Measurements from ENCODE around the gene DYSF. TPM values are rescaled to one million over a fixed set of nuclear protein-coding genes. Genes with fewer than 3 reads are reported as not detected.
"Not testable (repeated sequence)": the region's sequence is repeated elsewhere in the genome, so short reads cannot be mapped to it uniquely, and the experiment has no call there.

The DYSF gene
- polyA plus RNA-seq, 1 donor, result 146 TPM

DNA sequence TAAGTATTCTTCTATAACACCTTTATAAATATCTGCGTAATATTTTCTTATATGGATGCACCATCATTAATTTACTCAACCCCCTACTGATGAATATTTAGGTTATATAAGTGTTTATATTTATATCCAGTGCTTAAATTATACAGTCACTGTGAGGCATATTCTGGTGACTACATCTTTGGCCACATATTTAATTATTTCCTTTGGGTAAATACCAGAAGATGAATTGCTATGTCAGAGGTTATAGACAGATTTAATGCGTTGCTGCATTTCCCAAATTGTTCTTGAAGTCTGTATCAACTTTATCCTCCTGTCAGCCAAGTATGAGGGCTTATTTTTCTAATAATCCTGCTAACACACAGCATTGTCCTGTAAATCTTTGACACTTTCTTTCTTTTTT lies 18.7 kb downstream of the DYSF start:
- DNase-seq (ENCODE audit: low read depth), result no peak

DNA sequence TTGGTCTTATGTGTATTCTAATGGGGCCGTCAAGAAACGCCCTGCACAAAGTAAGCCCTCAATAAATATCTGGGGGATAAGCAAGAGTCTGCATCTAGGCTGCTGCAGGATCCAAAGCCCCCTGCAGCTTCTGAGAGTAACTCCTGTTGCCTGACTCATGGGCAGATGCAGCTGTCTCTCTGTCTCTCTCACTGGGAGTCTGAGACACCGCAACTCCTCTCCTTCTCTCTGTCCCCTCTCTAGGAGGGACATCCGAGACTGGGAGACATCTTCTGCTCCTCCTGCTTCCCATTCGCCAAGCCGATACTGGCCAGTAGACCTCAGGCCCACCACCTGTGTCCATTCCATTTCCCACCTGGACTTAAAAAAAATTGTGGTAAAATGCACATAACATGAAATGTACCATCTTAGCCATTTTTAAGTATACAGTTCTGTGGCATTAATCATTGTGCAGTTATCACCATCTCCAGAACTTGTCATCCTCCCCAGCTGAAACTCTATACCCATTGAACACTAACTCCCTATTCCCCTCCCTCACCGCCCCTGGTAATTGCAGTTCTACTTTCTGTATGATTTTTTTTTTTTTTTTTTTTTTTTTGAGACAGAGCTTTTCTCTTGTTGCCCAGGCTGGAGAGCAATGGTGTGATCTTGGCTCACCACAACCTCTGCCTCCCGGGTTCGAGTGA lies 20.1 kb downstream of the DYSF start:
- no peak for DNase-seq (ENCODE audit: low read depth)

DNA sequence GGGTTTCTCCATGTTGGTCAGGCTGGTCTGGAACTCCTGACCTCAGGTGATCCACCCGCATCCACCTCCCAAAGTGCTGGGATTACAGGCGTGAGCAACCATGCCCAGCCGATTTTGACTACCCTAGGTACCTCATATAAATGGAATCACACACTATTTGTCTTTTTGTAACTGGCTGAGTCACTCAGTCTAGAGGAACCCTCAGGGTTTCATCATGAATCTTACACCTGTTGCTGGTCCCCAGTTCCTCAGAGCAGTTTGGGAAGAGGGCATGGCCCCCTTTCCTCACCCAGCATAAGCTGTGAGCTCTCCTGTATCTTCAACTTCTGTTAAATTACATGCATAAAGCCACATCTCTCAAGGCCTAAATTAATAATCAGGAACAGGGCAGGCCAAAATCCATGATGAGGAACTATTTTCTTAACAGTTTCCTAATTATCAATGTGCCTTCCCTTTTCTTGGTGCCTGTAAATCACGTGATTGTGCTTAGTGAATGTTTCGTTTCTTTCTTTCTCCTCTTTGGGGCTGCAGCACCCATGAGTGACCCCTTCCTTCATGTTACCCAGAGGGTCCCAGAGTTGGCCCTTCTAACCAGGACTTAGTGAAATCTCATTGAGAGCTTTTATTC lies 20.9 kb downstream of the DYSF start:
- no peak for DNase-seq (ENCODE audit: low read depth)

DNA sequence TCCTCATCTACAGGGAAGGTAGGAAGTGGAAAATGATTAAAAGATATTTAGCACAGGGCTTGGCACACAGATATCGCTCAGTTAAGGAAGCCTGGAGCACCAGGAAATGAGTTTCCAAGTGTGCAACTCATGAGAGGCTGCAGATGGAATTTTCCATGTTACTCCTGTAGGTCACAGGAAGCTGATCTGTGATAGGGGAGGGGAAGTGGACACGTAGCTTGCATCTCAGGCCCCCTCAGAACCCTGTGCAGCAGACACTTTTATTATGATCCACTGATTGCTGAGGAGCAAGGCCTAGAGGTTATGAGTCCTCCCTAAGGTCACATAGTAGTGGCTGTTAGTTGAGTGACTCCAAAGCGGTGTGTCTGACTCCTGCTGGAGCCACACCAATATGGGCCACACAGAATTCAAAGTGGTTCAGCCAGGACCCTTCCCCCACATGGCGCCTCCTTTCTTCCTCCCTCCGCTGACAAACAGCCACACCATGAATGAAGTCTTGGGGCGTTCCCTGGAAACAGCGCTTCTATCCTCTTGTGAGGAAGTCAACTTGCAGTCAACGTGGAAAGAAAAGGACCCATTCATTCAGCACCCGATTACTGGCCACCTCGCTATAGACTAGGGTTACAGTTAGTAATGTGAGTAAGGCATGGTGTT lies 21.5 kb downstream of the DYSF start:
- no peak for DNase-seq (ENCODE audit: low read depth)

DNA sequence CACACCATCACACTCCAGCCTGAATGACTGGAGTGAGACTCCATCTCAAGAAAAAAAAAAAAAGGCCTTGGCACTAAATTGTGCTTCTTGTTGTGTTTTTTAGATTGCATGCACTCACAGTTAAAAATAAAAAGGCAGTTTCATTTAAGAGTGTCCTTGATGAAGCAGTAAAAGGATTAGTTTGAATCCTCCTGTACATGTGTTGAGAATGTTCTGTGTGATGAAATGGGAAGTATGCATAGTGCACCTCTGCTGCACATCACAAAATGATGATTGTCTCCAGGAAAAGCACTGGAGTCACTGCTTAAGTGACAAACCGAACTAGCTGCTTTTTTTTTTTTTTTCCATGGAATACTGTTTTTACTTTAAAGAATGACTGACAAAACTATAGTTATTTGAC lies 23.1 kb downstream of the DYSF start:
- DNase-seq (ENCODE audit: low read depth), result no peak

DNA sequence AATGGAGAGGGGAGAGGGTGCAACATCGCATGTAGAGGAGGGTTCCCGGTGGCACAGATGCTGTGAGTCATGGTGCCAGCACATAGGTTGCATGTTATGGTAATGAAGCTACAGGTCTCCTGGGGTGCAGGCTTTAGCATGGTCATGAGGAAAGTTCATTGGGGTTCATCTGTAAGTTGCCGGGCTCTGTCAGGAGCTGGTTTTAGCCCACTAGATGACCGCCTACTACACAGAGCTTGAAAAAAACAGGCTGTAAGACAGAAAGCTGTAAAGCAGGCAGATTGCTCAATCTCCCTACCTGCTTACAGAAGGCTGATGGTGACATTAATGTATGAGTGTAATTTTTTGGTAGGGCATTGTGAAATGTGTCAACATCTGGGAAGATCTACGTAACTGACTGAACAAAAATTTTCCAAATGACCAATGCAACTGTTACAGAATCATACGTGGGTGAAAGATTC lies 23.9 kb downstream of the DYSF start:
- DNase-seq (ENCODE audit: low read depth), result no peak

DNA sequence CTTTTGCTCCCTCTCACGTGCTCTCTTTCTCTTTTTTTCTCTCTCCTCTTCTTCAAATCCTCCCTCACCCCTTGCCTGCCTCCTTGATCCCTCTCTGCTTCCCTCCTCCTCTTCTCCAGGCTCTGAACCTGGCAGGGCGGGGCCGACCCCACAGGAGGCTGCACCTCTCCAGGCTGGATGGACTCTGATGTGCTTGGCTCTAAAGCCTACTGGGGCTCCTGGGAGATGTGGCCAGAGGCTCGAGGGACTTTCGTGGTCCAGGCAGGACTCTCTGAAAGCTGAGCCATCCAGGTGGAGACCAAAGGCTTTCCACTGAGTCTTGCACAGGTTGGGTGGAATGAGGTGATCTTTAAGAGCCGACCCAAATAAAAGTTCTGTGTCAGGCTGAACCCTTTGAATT lies 25.4 kb downstream of the DYSF start:
- no peak for DNase-seq (ENCODE audit: low read depth)

DNA sequence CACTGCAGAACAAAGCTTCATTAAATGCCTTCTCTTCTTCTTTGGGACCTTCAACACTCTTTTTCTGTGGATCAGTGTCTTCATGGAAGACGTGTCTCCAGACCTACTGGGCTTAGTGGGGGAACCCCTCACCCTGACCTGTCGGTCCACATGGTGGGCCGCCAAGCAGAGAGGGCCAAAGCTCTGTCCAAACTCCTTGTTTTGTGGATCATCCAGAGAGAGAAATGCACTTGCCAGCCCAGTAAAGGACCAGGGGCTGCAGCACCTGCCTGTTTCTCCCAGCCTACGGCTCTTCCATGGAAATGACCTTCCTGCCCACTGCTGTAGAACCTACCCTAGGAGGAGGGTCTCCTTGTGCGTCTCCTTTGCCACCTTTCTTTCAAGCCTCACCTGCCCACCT lies 25.9 kb downstream of the DYSF start:
- DNase-seq (ENCODE audit: low read depth), result no peak

DNA sequence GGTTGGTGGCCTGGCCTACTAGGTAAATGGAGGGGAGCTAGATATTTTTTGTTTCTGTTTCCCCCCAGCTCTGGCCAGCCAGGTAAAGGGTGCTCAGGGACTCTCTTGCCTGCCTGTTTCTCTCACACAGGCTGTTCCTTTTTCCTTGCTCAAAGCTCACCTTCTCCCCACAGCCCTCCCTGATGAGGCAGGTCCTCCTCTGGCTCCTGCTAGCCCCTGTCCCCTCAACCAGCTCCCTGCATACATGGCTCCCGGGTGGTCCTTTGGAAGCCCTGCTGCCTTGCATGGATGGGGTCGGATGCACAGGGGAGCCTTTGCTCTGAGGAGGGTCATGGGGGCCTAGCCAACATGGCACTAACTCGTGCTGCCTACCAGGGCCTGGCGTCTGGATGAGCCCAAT lies 27.8 kb downstream of the DYSF start:
- no peak for DNase-seq (ENCODE audit: low read depth)

DNA sequence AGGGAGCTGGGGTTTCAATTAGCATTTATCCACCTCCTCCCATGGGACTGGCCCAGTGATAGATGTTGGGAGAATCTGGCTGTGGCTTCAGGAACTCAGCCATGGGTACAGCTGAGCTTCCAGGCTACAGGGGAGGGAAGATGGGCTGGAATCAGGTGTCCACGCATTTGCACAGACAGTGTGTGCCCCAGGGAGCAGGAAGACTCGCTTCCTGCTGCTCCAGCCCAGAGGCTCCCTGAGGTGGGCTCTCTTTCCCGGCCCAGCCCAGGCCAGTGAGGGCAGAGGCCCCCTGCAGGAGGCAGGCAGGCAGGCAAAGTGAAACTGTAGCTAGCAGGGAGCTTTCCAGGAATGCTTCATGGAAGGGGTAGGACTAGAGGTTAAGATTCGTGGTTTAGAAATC lies 28.7 kb downstream of the DYSF start:
- no peak for DNase-seq (ENCODE audit: low read depth)

DNA sequence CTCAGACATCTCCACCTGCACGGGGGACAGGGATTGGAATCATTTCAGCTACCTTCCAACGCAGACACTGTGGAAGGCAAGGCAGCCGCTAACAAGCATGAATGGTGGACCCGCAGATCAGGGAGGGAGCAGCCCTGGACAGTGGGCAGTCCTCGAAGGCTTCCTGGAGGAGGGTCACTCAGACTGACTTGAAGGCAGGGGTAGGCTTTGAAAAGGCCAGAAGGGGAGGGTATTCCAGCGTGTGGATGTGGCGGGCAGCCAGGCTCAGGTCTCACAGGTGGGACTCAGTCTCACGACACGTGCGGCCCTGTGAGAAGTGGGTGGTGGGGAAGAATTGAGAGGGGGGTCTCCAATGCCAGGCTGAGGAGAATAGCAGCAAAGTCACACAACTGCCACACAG lies 29.9 kb downstream of the DYSF start:
- no peak for DNase-seq (ENCODE audit: low read depth)

DNA sequence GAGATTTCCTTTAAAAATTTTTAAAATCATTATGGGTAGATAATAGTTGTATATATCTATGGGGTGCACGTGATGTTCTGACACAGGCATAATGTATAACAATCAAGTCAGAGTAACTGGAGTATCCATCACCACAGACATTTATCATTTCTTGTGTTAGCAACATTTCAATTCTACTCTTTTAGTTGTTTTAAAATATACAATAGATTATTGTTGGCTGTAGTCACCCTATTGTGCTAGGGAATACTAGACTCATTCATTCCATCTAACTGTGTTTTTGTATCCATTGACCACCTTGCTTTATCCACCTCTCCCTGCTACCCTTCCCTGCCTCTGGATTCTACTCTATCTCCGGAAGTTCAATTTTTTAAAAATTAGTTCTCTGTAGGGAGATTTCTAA lies 31.0 kb downstream of the DYSF start:
- DNase-seq (ENCODE audit: low read depth), result no peak

DNA sequence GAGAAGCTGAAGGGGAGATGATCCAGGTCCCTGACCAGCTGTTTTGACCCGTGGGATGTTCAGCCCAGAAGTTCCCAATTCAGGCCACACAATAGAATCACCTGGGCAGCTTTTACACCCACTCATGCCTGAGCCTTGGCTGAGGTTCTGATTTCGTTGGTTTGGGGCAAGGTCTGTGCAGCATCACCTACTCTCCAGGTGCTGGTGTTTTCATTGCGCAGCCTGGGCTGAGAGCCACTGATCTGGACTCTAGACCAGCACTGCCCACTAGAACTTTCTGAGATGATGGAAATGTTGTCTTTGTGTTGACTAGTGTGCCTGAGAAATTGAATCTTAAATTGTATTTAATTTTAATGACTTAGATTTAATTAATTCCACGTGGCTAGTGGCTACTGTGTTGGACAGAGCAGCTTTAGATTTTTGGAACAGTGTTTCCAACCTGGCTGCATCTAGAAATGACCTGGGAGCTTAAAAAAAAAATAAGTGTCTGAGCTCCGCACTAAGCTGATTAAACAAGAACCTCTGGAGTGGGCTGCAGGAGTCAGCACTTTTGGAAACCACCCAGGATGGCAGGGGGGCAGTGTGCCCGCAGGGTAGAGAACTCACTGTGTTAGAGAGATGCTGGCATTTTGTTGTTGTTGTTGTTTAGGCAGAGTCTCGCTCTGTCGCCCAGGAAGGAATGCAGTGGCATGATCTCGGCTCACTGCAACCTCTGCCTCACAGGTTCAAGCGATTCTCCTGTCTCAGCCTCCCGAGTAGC lies 33.7 kb downstream of the DYSF start:
- no peak for DNase-seq (ENCODE audit: low read depth)

DNA sequence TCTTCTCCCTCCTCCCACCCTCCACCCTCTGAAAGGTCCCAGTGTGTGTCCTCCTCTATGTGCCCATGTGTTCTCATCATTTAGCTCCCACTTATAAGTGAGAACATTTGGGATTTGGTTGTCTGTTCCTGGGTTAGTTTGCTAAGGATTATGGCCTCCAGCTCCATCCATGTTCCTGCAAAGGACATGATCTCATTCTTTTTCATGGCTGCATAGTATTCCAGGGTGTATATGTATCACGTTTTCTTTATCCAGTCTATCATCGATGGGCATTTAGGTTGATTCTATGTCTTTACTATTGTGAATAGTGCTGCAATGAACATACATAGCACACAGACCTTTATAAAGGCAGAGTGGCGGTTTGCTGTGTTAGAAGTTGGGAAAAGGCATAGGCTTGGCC lies 38.2 kb downstream of the DYSF start:
- DNase-seq (ENCODE audit: low read depth), result not testable (repeated sequence)

DNA sequence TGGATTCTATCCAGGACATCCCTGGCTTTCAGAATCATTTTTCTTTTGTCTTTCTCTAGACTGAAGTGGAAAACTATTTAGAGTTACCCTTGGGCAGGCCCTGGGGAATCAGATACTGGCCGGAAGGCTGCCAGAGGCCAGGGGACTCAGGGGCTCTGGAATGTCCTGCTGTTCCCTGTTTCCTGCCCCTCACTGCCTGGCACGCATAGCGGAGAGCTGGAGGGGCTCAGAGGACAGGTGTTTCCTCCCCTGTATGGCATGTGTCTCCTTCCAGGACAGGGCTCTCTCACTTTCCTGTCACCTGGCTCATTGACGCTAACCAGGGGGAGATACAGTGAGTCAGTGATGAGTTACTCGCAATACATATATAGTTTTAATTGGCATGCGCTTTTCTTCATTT lies 38.8 kb downstream of the DYSF start:
- no peak for DNase-seq (ENCODE audit: low read depth)

DNA sequence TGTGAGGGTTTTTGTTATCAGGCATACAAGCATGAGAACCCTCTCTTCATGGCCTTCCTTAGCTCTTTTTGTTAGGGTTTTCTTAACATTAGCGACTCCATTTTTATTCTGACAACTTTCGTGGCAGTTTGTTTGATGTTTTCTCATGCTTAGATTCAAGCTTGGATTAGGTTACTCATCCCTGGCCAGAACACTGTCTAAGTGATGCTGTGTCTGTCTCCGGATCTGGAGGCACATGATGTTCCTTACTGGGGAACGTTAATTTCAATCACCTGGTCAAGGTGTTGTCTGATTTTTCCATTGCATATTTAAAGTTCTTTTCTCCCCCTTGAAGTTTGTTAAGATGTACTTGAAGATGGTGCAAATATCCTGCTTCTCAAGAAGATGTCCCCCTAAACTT lies 40.7 kb downstream of the DYSF start:
- no peak for DNase-seq (ENCODE audit: low read depth)

DNA sequence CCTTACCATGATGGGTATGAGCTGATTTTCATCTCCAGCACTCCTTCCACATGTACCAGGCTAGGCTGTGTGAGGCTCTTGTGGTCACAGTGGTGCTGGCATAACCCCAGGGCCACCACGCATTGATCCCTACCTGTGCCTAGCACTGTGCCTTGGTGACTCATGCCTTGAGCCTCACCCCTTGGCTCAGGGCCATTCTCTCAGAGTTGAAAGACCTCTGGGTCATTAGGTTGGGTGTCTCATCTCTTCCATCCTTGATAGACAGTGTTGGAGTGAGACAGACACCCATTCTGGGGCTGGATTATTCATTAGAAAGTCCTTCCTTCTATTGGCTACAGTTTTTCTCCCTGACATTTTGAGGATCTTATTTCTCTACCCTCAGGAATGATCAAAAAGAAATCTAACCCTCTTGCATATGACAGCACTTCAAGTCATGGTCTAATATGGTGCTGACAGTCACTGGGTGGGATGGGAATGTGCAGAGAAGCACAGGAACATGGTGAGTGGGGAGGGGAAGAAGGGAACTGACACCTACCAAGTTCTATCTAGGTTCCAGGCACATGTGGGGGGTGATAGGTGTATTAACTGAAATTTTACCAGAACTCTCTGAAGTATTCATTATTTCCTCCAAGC lies 41.3 kb downstream of the DYSF start:
- DNase-seq (ENCODE audit: low read depth), result no peak

DNA sequence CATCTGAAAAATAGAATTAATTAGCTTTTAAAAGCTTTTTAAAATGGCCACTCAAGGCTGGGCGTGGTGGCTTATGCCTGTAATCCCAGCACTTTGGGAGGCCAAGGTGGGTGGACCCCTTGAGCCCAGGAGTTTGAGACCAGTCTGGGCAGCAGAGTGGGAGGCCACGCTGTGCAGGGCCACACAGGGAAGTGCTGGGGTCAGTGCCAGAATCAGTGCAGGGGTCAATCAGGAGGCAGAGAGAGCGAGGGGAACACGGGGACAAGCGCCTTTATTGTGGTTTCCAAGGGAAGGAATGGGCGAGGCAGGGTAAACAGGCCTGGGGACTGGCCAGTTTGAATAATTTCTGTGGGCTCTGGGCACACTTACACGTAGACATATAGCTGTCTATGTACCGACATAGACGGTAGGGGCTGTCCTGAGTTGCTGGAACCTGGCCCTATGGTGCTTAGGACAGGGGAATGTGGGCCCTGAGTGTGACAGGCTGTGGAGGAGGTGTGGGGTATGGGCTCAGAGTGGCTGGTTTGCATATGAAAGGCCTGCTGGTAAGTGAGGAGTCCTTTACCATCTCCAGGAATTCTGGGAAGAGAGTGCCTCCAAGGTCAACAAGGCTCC lies 42.9 kb downstream of the DYSF start:
- DNase-seq (ENCODE audit: low read depth), result no peak

DNA sequence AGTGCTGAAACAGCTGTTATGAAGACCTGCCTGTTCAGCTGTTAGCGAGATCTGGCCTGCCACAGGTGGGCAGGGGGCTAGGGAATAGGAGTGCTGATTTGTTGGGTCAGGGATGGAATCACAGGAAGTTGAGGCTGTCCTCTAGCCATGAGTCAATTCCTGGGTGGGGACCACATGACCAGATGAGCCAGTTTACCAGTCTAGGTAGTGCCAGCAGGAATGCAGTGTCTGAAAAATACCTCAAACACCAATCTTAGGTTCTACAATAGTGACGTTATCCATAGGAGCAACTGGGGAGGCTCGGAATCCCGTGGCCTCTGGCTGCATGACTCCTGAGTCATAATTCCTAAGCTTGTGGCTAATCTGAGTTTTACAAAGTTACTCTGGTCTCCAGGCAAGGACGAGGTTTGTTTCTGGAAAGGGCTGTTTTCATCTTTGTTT lies 44.9 kb downstream of the DYSF start:
- DNase-seq (ENCODE audit: low read depth), result no peak

DNA sequence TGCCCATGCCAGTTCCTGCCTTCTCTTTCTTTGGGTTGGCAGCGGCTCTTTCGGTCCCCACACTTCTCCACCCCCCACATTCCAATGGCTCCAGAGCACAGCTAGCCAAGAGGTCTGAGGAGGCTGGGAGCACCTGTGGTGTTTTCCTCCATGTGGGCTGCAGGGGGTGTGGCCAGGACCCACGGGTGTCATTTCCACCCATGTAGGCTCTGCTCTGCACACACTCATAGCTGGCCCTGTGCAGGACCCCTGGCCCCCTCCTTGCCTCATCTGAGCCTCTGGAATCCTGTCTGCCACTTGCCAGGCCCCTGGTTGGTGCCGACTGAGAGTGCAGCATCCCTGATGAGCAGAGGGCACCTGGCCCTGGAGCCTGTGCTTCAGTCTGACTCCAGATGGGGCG lies 46.3 kb downstream of the DYSF start:
- no peak for DNase-seq (ENCODE audit: low read depth)

DNA sequence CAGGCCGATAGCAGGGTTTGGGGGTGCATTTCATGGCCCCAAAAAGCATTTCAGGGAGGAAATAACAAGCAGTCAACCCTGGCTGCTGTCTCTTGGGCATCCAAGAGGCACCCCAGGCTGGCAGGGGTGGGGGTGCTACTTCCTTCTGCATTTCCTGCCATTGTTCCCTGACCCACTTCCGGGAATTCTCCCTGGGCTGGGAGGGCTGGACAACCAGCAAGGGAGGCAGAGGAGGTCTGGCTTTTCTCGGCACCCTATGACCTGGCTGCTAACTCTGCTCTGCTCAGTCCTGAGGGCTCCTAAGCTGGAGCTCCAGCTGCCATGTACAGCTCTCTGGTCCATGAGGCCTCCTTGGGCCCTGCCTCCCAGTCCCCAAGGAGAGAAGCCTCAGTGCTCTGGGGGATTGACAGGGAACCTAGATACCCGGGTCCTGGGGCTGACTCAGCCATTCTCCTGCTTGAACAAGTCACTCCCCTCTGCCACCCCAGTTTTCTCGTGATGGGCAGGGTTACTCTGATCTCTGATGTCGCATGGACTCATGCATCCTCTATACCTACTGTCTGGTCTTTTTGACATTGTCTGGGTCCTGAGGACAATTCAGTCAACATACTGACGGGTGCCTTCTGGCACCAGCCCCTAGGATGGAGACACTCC lies 47.2 kb downstream of the DYSF start:
- no peak for DNase-seq (ENCODE audit: low read depth)

Measured in forelimb muscle (tissue), 1 donor.